GM21515 (cell line): Measurements from ENCODE around the gene B3GALT4.
"Not testable (repeated sequence)": the region's sequence is repeated elsewhere in the genome, so short reads cannot be mapped to it uniquely, and the experiment has no call there.

ENCODE experiments used
- ATAC-seq: cut with Tn5 transposase; IDR thresholded peaks from one replicate; pipeline ENCODE4 v1.9.1; 2021; ENCODE audit not compliant: unreplicated experiment

The B3GALT4 gene, protein sequence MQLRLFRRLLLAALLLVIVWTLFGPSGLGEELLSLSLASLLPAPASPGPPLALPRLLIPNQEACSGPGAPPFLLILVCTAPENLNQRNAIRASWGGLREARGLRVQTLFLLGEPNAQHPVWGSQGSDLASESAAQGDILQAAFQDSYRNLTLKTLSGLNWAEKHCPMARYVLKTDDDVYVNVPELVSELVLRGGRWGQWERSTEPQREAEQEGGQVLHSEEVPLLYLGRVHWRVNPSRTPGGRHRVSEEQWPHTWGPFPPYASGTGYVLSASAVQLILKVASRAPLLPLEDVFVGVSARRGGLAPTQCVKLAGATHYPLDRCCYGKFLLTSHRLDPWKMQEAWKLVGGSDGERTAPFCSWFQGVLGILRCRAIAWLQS

DNA sequence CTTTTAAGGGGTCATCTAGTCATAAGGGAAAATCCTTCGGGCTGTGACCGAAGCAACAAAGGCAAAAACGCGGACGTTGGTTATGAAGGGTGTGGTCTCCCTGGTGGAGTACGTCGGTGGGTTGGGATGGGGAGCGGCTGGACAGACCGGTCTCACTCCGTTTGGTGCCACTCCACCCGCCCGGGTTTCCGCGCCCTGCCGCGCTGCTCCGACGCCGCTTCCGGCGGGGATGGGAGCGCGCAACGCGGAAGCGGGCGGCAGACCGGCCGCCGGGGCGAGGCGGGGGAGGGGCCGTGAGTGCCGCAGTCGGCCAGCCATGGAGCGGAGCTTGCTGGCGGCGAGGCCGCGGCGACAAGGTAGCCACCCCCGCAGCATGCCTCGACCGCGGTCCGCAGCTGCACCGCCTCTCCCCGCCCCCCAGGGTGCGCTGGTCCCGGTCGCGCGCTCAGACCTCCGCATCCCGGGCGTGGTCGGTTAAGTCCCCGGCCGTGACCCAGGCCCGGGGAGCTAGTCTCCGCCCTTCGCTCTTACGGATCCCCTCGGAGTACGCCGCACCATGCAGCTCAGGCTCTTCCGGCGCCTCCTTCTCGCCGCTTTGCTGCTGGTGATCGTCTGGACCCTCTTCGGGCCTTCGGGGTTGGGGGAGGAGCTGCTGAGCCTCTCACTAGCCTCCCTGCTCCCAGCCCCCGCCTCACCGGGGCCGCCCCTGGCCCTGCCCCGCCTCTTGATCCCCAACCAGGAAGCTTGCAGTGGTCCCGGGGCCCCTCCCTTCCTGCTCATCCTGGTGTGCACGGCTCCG lies at the start of gene B3GALT4:
B3GALT4 (plus strand) TSS at position 260 of the 799 bp plus-strand sequence; CDS start at position 557, 297 bp downstream.
- ATAC-seq: peak; percentile 43

GRCh38 chr6:33235221-33235634 lies 41.7 kb upstream of the B3GALT4 start:
- no peak for ATAC-seq

- no peak for ATAC-seq
Measured at GRCh38 chr6:33236328-33236727, 40.6 kb upstream of the B3GALT4 start.

GRCh38 chr6:33236852-33237251 lies 40.1 kb upstream of the B3GALT4 start:
- no peak for ATAC-seq

GRCh38 chr6:33237741-33238140 lies 39.2 kb upstream of the B3GALT4 start:
- no peak for ATAC-seq

GRCh38 chr6:33241968-33242367 lies 35.0 kb upstream of the B3GALT4 start:
- ATAC-seq: no peak

GRCh38 chr6:33243476-33243875 lies 33.4 kb upstream of the B3GALT4 start:
- no peak for ATAC-seq

DNA sequence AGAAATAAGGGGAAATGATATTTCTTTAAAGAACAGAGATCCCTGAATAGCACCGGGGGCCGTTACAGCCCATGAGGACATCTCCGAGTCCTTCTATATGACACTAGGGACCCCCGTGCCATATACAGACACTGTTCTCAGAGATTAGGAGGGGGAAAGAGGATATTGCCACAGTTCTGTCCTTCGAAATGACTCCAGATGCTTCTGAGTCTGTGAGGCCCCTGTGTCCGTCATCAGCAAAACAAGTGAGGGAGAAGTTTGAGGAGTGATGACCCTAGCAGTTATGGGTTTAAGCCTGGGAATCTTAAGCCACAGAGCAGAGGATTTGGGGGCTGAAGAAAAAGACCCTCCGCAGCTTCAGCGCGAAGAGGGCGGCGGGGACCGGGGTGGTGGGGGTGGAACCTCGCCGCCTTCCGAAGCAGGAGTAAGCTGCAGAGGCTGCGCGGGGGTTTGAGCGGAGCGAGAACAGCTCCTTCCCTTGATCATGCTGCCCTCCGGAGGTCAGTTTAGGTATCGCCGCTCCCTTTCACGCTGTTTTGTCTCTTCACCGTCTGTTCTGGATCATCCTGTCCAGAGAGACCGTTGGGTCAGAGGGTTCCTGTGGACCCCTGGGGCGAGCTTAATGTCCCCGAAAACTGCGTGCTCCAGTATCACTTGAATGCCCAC lies 28.8 kb upstream of the B3GALT4 start:
- peak; percentile 33 for ATAC-seq

- peak; percentile 9 for ATAC-seq
Measured at GRCh38 chr6:33248643-33248931, 28.3 kb upstream of the B3GALT4 start.

GRCh38 chr6:33248932-33249731 lies 27.8 kb upstream of the B3GALT4 start:
- ATAC-seq: peak; percentile 80

DNA sequence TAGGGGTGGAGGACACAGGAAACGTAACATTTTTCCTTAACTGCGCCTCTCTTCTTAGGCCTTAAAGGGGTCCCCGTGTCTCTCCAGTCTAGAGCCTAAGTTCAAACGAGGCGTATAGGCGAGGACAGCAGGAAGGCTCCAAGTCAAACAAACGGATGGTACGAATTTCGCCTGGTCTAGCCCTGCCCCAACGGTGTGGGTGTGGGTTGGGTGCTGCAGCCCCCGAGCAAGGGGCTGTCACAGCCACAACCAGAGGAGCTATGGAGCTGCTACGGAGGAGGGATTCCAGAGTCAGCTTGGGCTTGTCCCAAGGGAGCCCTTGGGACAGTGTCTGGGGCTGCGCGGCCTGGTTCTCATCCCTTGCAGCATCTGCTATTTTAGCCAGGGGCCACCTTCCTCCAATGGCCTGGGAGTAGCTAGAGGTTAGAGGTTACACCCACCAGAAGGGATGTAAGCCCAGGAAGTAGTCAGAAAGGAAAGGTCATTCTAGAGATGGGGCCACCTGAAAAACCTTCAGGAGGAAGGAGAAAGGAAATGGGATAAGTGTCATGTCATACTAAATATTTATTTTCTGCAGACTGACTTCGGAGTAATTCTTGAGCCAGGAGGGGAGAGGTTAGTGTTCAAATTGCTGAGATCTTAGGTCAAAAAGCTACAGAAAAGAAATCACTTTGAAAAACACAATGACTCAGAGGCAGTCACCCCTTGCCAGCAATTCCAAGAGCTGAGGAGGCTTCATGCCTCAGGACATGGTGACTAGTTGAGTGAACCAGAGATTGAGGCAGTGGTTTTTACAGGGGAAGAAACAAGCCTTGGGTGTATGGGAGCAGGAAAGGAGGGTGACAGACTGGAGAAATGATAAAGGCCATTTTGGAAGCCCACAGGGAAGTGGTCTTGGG lies 26.9 kb upstream of the B3GALT4 start:
- ATAC-seq: peak; percentile 0

GRCh38 chr6:33250731-33251130 lies 26.2 kb upstream of the B3GALT4 start:
- no peak for ATAC-seq

DNA sequence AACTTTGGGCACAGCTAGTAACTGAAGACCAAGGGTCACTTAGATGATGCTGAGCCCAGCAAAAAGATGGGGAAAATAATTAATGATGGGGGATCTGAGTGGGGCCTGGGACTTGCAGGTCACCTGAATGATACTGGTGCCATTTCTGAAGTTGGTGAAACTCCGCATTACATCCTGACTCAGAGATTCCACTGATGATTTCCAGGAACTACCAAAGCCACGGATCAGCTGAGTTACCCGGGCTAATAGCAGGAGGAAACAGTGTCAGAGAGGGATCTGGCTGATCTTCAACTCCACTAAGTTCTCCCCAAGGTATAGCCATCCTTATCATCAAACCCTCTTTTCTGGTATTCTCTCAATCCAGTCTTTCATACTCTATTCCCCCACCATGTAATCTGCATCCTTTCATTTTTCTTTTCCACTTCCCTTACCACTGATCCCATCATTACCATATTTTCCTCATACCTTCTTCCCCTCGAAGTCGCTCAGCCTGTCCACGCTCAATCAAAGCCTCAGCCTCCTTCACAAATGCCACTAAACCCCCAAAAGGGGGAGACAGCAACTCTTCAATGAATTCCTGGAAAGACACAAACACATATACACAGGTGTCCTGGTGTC lies 25.4 kb upstream of the B3GALT4 start:
- ATAC-seq: no peak

DNA sequence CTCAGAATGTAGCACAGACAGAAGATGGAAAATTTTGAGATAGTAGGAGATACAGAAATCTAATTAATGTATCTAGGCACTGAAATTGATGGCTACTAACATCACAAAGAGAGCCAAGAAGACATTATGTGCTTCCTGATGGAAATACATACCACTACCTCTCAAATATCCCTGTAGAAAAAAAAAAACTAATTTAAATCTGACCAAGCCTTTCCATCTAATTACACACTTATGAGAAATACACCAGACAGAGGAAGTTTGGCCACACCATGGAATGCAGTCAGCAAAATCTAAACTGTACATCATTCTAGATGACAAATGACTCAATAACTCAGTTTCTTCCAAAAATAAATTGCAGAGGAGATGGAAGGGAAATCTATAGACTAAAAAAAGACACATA lies 24.2 kb upstream of the B3GALT4 start:
- no peak for ATAC-seq

DNA sequence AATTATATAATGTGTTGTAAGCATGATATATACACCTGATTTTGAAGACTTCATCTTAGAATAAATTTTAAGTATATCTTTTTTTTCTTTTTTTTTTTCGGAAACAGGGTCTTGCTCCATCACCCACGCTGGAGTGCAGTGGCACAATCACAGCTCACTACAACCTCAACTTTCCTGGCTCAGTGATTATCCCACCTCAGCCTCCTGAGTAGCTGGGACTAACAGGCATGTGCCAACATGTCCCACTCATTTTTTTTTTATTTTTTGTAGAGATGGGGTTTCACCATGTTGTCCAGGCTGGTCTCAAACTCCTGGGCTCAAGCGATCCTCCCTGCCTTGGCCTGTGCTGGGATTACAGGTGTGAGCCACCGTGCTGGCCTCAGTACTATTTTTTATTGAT lies 22.3 kb upstream of the B3GALT4 start:
- ATAC-seq: no peak

DNA sequence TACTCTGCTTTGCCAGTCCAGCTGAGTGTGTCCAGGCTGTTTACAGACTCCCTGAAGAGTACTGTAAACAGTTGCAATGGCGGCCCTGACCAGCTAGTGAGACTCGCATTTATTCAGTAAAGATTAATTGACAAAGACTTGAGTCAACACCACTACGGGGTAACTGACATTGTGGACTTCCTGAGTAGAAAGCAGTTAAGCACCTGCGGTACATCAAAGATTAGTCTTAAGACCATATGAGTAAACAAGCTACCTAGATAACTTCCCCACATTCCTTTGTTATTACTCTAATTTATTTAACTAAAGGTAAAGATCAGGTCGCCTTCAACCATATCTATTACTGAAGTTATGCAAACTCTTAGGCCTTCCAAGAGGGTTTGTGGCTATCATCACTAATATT lies 17.9 kb upstream of the B3GALT4 start:
- no peak for ATAC-seq

DNA sequence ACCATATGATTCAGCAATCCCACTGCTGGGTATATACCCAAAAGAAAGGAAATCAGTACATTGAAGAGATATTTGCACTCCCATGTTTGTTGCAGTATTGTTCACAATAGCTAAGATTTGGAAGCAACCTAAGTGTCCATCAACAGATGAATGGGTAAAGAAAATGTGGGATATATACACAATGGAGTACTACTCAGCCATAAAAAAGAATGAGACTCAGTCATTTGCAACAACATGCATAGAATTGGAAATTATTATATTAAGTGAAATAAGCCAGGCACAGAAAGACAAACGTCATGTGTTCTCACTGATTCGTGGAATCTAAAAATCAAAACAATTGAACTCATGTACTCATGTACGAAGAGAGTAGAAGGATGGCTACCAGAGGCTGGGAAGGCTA lies 14.4 kb upstream of the B3GALT4 start:
- not testable (repeated sequence) for ATAC-seq

DNA sequence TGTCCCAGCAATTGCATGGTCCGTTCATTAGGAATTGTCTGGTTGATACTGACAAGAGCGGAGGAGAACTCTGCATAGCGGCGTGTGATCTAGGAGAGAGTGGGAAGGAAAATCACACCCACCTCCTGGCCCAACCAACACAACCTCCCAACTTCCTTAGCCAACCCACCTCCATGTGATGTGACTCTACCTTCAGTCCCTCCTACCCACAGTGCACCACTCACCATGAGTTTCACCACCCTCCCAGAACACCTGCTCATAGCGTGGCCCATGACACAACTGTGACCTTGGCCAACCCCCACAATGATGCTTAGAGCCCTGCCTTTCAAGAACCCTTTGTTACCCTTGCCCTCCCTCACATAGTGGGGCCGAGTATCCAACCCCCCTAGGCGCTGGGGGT lies 12.9 kb upstream of the B3GALT4 start:
- no peak for ATAC-seq

- ATAC-seq: no peak
Measured at GRCh38 chr6:33271117-33271467, 5.8 kb upstream of the B3GALT4 start.
